GM18870 (cell line): Measurements from ENCODE around the gene ALDH18A1.
"Not testable (repeated sequence)": the region's sequence is repeated elsewhere in the genome, so short reads cannot be mapped to it uniquely, and the experiment has no call there.

Experiments
- ATAC-seq: cut with Tn5 transposase; IDR thresholded peaks from one replicate; pipeline ENCODE4 v1.9.1; 2021; ENCODE audit warnings: moderate library complexity; ENCODE audit not compliant: unreplicated experiment

Gene ALDH18A1

GRCh38 chr10:95651346-95652060 is 5.0 kb downstream of the ALDH18A1 start:
- ATAC-seq: no peak

- ATAC-seq: no peak
These were observed 6.3 kb downstream of the ALDH18A1 start for GRCh38 chr10:95650232-95650631.

GRCh38 chr10:95648138-95648537 is 8.4 kb downstream of the ALDH18A1 start:
- ATAC-seq: no peak

DNA sequence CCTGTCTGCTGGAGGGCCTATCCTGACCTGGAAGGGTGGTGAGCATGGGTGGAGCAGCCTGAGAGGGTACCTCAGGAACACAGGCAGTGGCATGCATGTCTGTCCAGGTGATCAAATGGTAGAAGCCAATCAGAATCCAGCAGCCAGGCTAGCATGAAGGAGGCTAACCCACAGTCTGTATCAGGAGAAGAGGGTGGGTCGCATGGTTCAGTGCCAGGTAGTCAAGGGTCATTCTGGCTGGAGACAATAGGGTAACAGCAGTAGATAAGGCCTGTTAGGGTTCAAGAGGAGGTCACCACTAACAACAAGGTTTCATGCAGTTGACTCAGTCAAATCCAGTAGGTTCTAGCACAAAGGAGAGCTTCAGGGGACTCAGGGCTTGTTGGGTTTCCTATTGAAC is 10.4 kb downstream of the ALDH18A1 start:
- no peak for ATAC-seq

DNA sequence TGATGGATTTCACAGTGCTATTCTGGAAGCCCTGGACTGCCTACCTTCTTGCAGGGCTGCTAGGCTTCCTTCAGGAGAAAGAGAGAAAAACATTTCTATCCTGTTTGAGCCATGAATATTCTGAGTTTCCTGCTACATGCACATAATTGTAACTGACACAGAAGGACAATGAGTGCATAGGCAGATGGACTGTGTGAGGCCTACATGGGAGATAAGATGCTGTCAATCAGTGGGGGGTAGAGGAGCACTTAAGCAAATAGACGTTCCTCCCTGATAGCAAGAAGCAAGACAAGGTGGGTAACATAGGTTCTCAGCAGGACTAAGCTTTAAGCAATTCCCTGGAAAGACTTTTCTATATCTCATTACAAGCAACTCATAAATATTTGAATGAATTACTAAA is 11.6 kb downstream of the ALDH18A1 start:
- ATAC-seq: no peak

GRCh38 chr10:95640891-95641315 is 15.6 kb downstream of the ALDH18A1 start:
- ATAC-seq: no peak

DNA sequence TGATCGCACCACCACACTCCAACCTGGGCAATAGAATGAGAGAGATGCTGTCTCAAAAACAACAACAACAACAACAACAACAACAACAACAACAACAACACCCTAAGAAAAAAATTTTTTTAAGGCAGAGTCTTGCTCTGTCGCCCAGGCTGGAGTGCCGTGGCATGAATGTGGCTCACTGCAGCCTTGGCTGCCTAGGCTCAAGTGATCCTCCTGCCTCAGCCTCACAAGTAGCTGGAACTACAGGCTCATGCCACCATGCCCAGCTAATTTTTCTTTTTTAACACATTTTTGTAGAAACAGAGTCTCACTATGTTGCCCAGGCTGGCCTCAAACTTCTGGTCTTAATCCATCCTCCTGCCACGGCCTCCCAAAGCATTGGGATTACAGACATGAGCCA is 18.6 kb downstream of the ALDH18A1 start:
- ATAC-seq: no peak

- no peak for ATAC-seq
These were observed 19.4 kb downstream of the ALDH18A1 start for GRCh38 chr10:95637140-95637539.

DNA sequence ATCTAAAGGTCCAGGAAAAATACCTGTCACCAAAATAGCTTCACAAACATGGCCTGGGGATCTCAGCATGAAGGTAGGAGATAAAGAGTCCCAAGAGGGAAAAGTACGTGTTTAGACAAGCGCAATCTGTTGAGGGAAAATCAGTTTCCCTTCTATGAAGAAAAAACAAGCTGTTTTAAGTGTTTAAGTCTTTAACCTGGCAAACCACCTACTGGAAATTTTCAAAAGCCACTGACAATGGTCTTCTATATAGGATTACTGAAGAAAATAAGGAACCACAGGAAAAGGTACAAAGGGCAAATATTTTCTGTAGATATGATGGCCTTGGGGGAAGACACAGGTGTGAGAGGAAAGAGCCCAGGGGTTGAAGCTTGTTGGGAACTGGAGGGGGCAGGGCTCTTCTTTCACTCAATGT is 21.2 kb downstream of the ALDH18A1 start:
- ATAC-seq: no peak

DNA sequence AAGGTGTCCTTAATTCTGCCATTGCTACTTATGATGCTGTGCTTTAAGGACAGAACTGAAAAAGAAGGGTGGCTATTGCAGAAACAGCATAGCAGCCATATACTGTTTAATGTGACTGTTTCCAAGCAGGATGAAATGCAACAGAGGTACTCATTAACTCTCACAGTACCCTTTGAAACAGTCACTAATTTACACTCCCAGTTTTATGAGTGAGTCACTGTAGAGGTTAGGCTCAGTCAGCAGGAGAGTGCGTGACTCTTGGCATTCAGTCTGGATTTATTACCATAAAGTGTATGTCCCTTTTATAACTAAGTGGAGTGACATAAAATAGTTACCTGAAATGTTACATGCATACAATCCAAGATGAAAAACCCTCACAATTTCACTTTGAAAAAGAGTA is 27.7 kb downstream of the ALDH18A1 start:
- no peak for ATAC-seq

DNA sequence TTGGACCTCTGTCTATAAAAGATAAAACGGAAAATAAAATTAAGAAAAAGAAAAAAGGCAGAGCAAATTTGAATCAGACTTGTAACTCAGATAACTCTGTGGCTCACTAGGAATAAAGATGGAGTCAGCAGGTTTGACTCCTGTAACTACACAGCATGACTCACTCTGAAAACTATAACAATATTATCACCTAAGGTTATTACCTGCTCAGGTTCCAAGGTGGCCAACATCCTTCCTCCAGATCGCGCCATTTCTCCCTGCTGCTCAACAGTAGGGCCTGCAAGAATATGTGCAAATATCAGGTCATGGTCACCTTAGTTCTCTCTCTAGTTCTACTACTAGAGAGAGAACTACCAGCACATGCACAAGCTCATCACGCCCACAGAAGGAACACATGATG is 30.0 kb downstream of the ALDH18A1 start:
- no peak for ATAC-seq

DNA sequence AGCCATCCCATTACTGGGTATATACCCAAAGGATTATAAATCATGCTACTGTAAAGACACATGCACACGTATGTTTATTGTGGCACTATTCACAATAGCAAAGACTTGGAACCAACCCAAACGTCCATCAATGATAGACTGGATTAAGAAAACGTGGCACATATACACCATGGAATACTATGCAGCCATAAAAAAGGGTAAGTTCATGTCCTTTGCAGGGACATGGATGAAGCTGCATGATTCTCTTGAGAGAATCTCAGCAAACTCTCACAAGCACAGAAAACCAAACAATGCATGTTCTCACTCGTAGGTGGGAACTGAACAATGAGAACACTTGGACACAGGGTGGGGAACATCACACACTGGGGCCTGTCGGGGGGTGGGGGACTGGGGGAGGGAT is 36.1 kb downstream of the ALDH18A1 start:
- ATAC-seq: not testable (repeated sequence)

DNA sequence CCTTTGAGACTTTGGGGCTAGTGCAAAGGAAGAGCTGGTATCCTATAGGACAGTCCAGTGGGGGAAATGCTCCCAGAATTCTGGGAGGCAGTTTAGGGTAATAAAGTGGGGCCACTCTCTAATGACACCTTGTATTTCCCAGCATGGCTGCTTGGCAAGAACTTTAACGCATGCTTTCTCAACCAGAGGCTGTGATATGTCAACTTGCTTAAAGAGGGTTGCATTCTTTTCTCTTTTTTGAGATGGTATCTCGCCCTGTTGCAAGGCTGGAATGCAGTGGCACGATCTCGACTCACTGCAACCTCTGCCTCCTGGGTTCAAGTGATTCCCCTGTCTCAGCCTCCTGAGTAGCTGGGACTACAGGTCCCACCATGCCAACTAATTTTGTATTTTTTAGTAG is 38.4 kb downstream of the ALDH18A1 start:
- ATAC-seq: no peak

GRCh38 chr10:95616446-95616845 is 40.1 kb downstream of the ALDH18A1 start:
- ATAC-seq: no peak

- no peak for ATAC-seq
These were observed 43.2 kb downstream of the ALDH18A1 start for GRCh38 chr10:95613330-95613729.

DNA sequence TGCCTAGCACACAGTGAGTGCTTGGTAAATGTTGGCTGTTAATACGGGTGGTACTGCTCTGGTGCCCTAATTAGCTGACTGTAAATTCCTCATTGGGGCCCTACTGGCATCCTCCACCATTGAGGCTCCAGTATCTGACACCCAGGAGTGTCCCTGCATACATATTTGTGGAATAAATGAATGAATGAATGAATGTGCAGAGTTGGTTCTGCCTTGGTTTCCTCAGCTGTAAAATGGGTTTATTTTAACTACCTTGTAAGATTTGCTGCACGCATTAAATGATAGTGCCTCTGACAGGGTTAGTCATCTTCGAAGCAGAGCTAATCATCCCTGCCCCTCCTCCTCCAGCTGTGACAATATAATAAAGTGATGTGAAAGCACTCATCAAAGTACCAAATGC is 45.8 kb downstream of the ALDH18A1 start:
- ATAC-seq: no peak

DNA sequence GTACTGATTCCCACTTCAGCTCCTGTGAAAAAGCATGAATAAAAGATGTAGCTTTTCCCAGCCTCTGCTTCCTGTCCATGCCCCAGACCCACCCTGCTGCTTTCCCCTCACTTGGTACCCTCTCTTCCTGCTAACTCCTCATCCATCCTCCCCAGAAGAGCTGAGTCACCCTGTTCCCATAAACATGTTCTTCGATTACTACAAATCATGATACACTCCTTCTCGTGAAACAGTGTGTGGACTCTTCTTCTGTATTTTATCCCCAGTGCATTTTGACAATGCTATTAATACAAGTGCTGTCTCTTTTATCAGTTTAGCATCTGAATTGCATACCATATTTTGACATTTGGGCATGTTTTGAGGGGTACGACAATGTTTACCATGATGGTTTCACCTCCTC is 49.6 kb downstream of the ALDH18A1 start:
- no peak for ATAC-seq

- no peak for ATAC-seq
These were observed 51.3 kb downstream of the ALDH18A1 start for GRCh38 chr10:95605163-95605562.

DNA sequence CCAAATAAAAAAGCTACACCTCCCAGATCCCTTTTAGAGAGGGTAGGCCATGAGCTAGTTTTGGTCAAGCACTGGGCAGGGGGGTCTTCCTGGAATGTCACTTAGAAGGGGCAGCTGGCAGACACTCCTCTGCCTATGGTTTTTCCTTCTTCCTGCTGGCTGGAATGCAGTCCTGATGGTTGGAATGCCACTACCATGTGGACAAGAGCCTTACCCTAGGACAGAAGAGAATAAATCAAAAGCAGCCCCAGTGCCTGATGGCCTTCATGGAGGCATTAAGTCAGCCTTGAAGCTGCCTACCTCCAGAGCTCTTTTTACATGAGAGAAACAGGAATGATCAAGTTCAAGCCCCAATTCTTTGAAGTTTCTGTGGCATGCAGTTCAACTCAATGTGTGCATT is 51.9 kb downstream of the ALDH18A1 start:
- ATAC-seq: no peak

DNA sequence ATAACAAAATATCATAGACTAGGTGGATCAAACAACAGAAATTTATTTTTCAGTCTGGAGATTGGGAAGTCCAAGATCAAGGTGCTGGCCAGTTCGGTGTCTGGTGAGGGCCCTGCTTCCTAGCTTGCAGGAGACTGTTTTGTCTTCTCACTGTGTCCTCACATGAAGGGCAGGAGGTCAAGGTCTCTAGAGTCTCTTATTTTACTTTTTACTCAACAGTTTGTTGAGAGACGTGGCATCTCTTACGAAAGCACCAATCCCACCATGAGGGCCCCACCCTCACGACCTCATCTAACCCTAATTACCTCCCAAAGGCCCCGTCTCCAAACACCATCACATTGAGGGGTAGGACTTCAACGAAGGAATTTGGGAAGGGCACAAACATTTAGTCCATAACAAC is 54.1 kb downstream of the ALDH18A1 start:
- ATAC-seq: no peak

DNA sequence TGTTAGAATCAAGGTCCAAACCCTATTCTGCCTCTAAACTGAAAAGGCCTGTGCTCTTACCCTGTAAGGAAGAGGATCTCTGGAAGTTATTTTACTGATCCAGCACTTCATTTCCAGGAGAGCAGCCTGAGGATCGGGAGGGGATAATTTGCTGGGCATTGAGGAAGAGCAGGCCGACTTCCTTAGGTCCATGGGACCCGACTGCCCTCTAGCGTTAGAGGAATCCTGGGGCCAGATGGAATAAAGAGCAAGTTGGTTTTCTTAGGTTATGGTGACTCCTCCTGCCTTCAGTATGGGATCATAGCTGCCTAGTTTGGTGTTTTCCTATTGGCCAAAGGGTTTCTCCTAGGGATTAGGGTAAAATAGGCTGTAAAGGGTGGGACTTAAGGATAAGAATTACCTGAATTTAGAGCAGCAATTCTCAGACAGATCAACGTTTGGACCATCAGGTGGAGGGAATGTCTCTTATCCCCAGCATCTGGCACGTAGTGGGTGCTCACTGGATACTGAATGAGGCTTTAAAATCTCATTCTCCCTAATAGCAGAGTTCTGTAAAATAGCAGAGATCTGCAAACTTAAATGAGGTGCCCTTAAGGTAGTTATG is 55.3 kb downstream of the ALDH18A1 start:
- ATAC-seq: no peak

GRCh38 chr10:95600158-95600557 is 56.4 kb downstream of the ALDH18A1 start:
- ATAC-seq: no peak

- no peak for ATAC-seq
These were observed 58.7 kb downstream of the ALDH18A1 start for GRCh38 chr10:95597788-95598187.
